ENCODE measurements around the gene ZNF385B. TPM values are rescaled to one million over a fixed set of nuclear protein-coding genes. Genes with fewer than 3 reads are reported as not detected.

ZNF385B gene
- total and polyA plus RNA-seq, 10 of the 15 experiments (the other 5 are each of a cell fraction or from before 2014, with no cell fraction given) = not detected

- H3K36me3 ChIP-seq (ENCODE audit: control insufficient read depth in 2 of 2, insufficient read depth in 2 of 2, low read length in 1 of 2) = no peaks in the 10 kb centered on the region
- intact Hi-C loops (cut with micrococcal nuclease; ENCODE audit: unreplicated experiment) = no loop called here
- H3K27me3 ChIP-seq (replicated peaks in 1 of 2; ENCODE audit: control insufficient read depth in 2 of 2, insufficient read depth in 2 of 2, low read length in 1 of 2) = no peaks in the 10 kb centered on the region
- ATAC-seq (no peak), DNase-seq (ENCODE audit: low read depth, low spot score) (no peak), FAIRE-seq (no peak)
- no peaks in the 10 kb centered on the region for H3K79me2 ChIP-seq (ENCODE audit: control insufficient read depth, insufficient read depth, low read length)
- H3K4me3 ChIP-seq = no peak overlapping the region
- CTCF ChIA-PET = interaction anchor here (0.6 kb wide), 1 partner anchor 337 kb away, joined by 3 read pairs; no protein-coding TSS in a partner anchor
- POLR2A ChIA-PET = no interaction called here
- H4K20me1 ChIP-seq (ENCODE audit: control insufficient read depth, insufficient read depth) = no peaks in the 10 kb centered on the region
- WGBS (ENCODE audit: insufficient coverage, insufficient replicate concordance, low lambda C conversion rate, missing lambda C conversion rate) = 10% methylated on average over 3 of the region's 3 CpGs
- no peak overlapping the region for H3K4me2 ChIP-seq (ENCODE audit: control insufficient read depth, insufficient read depth)
- RAD21 ChIA-PET (ENCODE audit: unreplicated experiment) = no interaction called here
- no peaks in the 10 kb centered on the region for H3K9me3 ChIP-seq (replicated peaks; ENCODE audit: control insufficient read depth, insufficient read depth, low read length)
- H2AFZ ChIP-seq (ENCODE audit: control insufficient read depth, low read depth, low read length) = no peak overlapping the region
- H3K4me1 ChIP-seq (ENCODE audit: control insufficient read depth, insufficient read depth, low read length) = no peaks in the 10 kb centered on the region
- in situ Hi-C loops (cut with MboI) = no loop called here
- no TSS peak for BruUV-seq (replicated peaks)
- H3K27ac ChIP-seq (ENCODE audit: control insufficient read depth, insufficient read depth) = no peak overlapping the region
- H3K9ac ChIP-seq (ENCODE audit: control insufficient read depth, insufficient read depth, low read length) = no peak overlapping the region
- TF ChIP-seq RB1 (IDR thresholded peaks at IDR 0.05; ENCODE audit: borderline replicate concordance) (no peak), SMAD1 (IDR thresholded peaks at IDR 0.05; ENCODE audit: low read depth, partially characterized antibody) (no peak), STAT1 (conservative IDR thresholded peaks at IDR 0.05) (no peak), EED (IDR thresholded peaks at IDR 0.05; ENCODE audit: low read depth) (no peak)
- SMC1A ChIA-PET (ENCODE audit: uncharacterized antibody, unreplicated experiment) = no interaction called here
Observed at GRCh38 chr2:179691235-179691634, 170.2 kb downstream of the ZNF385B start.

GRCh38 chr2:179686718-179687342 is 174.6 kb downstream of the ZNF385B start:
- WGBS (ENCODE audit: insufficient coverage, insufficient replicate concordance, low lambda C conversion rate, missing lambda C conversion rate) = 0% methylated on average over 2 of the region's 2 CpGs
- H3K4me2 ChIP-seq (ENCODE audit: control insufficient read depth, insufficient read depth) = no peak overlapping the region
- H3K9me3 ChIP-seq (replicated peaks; ENCODE audit: control insufficient read depth, insufficient read depth, low read length) = no peaks in the 10 kb centered on the region
- in situ Hi-C loops (cut with MboI) (no loop called here), intact Hi-C loops (cut with micrococcal nuclease; ENCODE audit: unreplicated experiment) (no loop called here)
- no peak for FAIRE-seq
- H3K9ac ChIP-seq (ENCODE audit: control insufficient read depth, insufficient read depth, low read length) = no peak overlapping the region
- DNase-seq (ENCODE audit: low read depth, low spot score) = no peak
- H3K4me3 ChIP-seq = no peak overlapping the region
- no peaks in the 10 kb centered on the region for H3K4me1 ChIP-seq (ENCODE audit: control insufficient read depth, insufficient read depth, low read length)
- no peak overlapping the region for H2AFZ ChIP-seq (ENCODE audit: control insufficient read depth, low read depth, low read length)
- no peaks in the 10 kb centered on the region for H3K27me3 ChIP-seq (replicated peaks in 1 of 2; ENCODE audit: control insufficient read depth in 2 of 2, insufficient read depth in 2 of 2, low read length in 1 of 2)
- H3K79me2 ChIP-seq (ENCODE audit: control insufficient read depth, insufficient read depth, low read length) = no peaks in the 10 kb centered on the region
- CTCF ChIA-PET = no interaction called here
- H3K27ac ChIP-seq (ENCODE audit: control insufficient read depth, insufficient read depth) = no peak overlapping the region
- POLR2A ChIA-PET = no interaction called here
- SMC1A ChIA-PET (ENCODE audit: uncharacterized antibody, unreplicated experiment) = interaction anchor here (1.6 kb wide), 1 partner anchor 10 kb away, joined by 4 read pairs; no protein-coding TSS in a partner anchor
- no peaks in the 10 kb centered on the region for H4K20me1 ChIP-seq (ENCODE audit: control insufficient read depth, insufficient read depth)
- no peak for TF ChIP-seq RB1 (IDR thresholded peaks at IDR 0.05; ENCODE audit: borderline replicate concordance)
- no peak for TF ChIP-seq PRDM15 (CRISPR knock-in tag; IDR thresholded peaks at IDR 0.05)
- no peak for TF ChIP-seq KDM1A (IDR thresholded peaks at IDR 0.05; ENCODE audit: borderline replicate concordance)
- H3K36me3 ChIP-seq (ENCODE audit: control insufficient read depth in 2 of 2, insufficient read depth in 2 of 2, low read length in 1 of 2) = no peaks in the 10 kb centered on the region
- BruUV-seq (replicated peaks) = no TSS peak
- RAD21 ChIA-PET (ENCODE audit: unreplicated experiment) = no interaction called here
- no peak for ATAC-seq
